NCI-H2107 (cell line): ENCODE measurements around the gene RAPGEF5.
A peak's percentile ranks its signal among the peaks of the same experiment; 100 is the strongest.

Source experiments
- DNase-seq: peaks from one replicate; lab custom pipeline; 2025; lab: John Stamatoyannopoulos, UW

The RAPGEF5 gene

GRCh38 chr7:22356701-22357310 lies at the start of gene RAPGEF5:
Gene RAPGEF5, minus strand, starts transcription at chr7:22357154. Its CDS starts 94 bp downstream, at chr7:22357060.
- peak; percentile 34 for DNase-seq

- no peak for DNase-seq
These were observed 49.8 kb upstream of the RAPGEF5 start for GRCh38 chr7:22406715-22407114.

GRCh38 chr7:22404421-22405023 lies 47.6 kb upstream of the RAPGEF5 start:
- DNase-seq = no peak

- DNase-seq = no peak
These were observed 46.4 kb upstream of the RAPGEF5 start for GRCh38 chr7:22403344-22403743.

- DNase-seq = no peak
These were observed 45.3 kb upstream of the RAPGEF5 start for GRCh38 chr7:22402250-22402649.

- DNase-seq = no peak
These were observed 44.1 kb upstream of the RAPGEF5 start for GRCh38 chr7:22400936-22401553.

- DNase-seq = no peak
These were observed 43.3 kb upstream of the RAPGEF5 start for GRCh38 chr7:22400150-22400814.

GRCh38 chr7:22399546-22399945 lies 42.6 kb upstream of the RAPGEF5 start:
- no peak for DNase-seq

- DNase-seq = no peak
These were observed 42.1 kb upstream of the RAPGEF5 start for GRCh38 chr7:22399091-22399490.

- no peak for DNase-seq
These were observed 41.0 kb upstream of the RAPGEF5 start for GRCh38 chr7:22397981-22398380.

GRCh38 chr7:22395222-22395621 lies 38.3 kb upstream of the RAPGEF5 start:
- DNase-seq = no peak

GRCh38 chr7:22394739-22395138 lies 37.8 kb upstream of the RAPGEF5 start:
- DNase-seq = no peak

GRCh38 chr7:22393913-22394729 lies 37.2 kb upstream of the RAPGEF5 start:
- no peak for DNase-seq

- no peak for DNase-seq
These were observed 33.6 kb upstream of the RAPGEF5 start for GRCh38 chr7:22390516-22390915.

GRCh38 chr7:22389892-22390291 lies 32.9 kb upstream of the RAPGEF5 start:
- DNase-seq = no peak

GRCh38 chr7:22387583-22387982 lies 30.6 kb upstream of the RAPGEF5 start:
- no peak for DNase-seq

- DNase-seq = no peak
These were observed 29.9 kb upstream of the RAPGEF5 start for GRCh38 chr7:22386865-22387264.

- no peak for DNase-seq
These were observed 29.4 kb upstream of the RAPGEF5 start for GRCh38 chr7:22386206-22386858.

- DNase-seq = no peak
These were observed 28.4 kb upstream of the RAPGEF5 start for GRCh38 chr7:22385326-22385725.

- DNase-seq = no peak
These were observed 23.4 kb upstream of the RAPGEF5 start for GRCh38 chr7:22380333-22380732.

GRCh38 chr7:22378199-22378980 lies 21.4 kb upstream of the RAPGEF5 start:
- DNase-seq = no peak
